Stimulated activated CD8-positive, alpha-beta memory T cell treated with anti-CD3 and anti-CD28 coated beads, Interleukin-2, amount 100 ng/mL, for 1 hour (primary cell): ENCODE measurements around the gene UCMA.

Experiments used
- DNase-seq, 2 donors: peaks; one replicate each; pipeline ENCODE4 v3.0.0-alpha.2; 2020; ENCODE audit warnings: low read depth in 2 of 2

Gene UCMA

DNA sequence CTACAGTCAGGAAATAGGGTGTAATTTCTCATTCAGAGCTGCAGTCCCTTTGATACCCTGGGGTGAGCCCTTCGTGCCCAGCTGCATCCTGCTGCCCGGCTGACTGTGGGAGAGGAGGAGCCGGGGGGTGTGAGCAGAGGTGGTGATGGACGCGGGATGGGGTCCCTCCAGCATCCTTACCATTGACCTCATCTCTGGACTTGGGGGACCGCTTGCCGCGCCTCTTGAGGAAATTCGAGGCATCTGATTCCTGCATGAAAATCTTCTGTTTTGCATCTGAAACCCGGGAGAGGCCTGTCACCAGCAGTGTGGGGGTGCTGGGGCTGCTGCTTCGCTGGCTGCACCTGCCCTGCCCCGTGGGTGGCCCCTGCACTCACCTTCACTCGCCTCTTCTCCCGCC is 816 bp downstream of the UCMA start:
- DNase-seq: no peak

DNA sequence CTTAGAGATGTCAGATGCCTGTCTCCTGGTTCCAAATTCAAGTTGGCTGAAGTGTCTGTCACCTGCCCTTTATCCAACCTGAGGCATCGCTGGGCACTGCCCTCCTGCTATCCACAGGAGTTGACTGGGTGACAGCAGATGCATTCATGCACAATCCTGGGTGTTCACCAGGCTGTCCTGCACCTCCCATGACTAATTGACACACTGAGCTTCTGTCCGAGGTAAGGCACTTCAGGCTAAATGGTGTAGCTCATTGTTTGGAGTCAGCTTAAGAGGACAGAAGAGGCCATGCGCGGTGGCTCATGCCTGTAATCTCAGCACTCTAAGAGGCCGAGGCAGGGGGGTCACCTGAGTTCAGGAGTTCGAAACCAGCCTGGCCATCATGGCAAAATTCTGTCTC is 2.4 kb downstream of the UCMA start:
- DNase-seq: no peak

DNA sequence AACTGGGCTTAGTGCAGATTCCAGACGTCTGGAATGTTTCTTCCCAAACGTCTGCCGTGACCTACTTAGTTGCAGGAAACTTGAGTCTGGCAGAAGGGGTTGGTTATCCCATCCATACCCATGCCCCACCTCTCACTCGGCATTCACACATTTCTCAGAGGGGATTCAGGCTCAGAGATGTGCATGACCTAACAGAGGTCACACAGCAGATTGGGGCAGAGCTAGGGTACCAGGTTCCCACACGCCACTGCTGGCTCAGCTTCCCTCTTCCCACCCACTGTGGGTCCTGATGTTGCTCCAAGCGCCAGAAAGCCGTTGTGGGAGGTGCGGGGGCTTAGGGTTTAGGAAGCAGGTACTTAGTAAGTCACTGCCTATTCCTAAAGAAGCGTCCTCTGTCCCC is 3.0 kb downstream of the UCMA start:
- no peak for DNase-seq

DNA sequence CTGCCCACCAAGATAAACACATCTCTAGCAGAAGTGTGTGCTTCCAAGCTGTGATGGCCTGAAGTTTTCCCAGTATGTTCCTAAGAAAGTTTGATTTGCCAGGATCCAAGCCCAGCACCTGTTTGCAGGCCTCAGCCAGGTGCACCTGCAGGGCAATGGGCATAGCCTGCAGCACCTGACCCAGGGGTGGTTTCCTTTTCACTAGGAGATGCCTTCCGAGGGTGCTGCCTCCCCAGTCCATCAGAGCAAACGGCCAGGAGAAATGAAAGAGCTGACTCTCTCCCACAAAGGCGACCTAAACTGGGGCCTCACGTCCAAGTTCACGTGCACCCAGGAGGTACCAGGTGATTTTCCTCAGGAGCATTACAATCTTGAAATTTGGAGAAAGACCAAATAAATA is 7.1 kb downstream of the UCMA start:
- DNase-seq: no peak

DNA sequence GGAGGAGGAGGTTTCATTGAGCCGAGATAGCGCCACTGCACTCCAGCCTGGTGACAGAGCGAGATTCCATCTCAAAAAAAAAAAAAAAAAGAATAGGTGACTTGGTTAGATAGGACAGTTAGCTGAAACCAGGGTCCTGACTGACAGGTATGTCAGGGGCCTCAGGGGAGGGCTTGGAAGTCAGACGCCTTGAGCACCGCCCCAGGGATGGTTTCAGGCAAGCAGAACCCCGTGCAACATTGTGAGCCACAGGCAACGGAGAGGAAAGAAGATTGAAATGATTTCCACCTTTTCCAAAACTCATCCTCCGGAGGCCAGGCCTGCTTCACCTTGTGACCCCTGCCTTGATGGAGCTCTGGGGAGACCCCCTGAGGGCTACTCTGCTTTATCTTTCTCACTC is 8.6 kb downstream of the UCMA start:
- DNase-seq: no peak

DNA sequence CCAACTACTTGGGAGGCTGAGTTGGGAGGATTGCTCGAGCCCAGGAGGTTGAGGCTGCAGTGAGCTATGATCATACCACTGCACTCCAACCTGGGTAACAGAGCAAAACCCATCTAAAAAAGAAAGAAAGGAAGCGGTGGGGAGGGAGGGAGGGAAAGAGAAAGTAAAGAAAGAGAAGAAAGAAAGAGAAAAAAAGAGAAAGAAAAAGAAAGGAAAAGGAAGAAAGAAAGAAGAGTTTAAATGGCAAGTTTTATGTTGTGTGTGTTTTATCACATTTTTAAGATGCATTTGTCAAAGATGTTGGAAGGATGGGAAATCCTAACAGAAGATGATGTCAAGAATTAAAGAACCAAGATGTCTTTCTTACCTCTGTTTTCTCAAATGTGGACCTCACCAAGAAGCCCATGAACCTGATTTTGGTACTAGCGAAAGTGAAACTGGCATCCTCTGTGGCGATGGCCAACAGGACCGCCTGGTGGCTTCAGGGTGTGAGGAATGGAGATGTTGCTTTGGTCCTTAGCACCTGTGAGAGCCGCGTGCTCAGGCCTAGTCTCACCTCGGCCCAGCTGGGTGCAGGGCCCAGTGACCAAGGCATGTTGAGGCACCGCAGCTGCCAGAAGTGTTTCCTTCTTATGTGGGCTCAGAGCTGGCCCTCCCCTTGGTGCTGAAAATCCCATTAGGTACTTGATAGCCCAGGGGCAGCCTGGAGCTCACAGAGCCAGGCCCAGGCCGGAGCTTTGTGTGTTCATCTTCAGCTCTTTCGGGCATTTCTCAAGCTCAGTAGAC is 9.8 kb downstream of the UCMA start:
- no peak for DNase-seq

DNA sequence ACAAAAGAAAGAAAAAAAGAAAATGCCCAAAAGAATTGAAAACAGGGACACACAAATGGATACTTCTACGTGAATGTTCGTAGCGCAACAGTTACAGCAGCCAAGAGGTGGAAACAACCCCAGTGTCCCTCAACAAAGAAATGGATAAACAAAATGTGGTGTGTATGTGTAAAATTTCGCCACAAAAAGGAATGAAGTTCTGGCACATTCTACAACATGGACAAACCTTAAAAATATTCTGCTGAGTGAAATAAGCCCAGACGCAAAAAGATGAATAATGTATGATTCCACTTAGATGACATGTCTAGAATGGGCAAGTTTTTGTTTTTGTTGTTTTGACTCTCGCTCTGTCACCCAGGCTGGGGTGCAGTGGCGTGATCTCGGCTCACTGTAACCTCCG is 10.9 kb downstream of the UCMA start:
- no peak for DNase-seq

DNA sequence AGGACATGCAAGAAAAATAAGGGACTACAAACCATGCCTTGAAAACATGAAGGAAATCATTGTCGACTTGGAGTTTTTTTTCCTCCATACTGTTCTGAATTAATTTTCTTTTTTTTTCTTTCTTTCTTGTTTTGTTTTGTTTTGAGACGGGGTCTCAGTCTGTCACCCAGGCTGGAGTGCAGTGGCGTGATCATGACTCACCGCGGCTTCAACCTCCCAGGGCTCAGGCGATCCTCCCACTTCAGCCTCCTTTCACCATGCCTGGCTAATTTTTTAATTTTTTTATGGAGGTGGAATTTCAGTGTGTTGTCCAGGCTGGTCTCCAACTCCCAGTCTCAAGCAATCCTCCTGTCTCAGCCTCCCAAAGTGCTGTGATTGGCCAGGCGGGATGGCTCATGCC is 11.6 kb downstream of the UCMA start:
- no peak for DNase-seq

DNA sequence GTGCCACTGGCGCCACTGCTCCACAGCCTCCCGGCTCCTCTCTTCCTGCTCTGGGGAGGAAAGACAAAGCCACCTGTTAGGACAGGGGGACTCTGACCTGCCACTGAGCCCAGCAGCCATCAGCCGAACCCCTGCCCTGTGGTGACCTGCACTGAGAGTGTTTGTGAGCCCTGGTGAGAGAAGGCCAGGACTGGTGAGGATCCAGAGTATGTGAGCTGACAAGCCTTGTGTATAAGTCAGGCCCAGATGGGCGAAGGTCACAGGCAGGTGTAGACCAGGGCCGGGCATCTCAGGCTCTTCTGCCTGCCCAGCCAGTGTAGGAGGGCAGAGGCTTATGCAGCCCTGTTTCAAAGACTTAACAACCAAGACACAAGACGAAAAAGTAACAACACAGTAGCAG is 12.0 kb downstream of the UCMA start:
- no peak for DNase-seq

DNA sequence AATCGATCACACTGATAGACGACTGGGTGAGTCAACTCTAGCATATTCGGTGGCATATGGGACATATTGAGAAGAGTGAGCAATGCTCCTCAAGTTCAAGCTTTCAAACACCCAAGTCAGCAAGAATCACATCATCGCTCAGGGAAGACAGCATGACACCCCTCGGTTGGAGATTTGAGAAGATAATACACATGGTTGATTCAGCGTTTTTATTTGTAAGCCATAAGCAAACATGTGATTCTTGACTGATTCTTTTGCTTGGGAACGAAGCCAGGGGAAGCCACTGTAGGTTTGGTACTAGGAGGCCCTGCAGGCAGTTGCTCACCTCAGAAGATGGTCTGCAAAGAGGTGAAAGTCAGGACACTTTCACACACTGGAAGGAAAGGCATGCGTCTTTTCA is 12.6 kb downstream of the UCMA start:
- no peak for DNase-seq

DNA sequence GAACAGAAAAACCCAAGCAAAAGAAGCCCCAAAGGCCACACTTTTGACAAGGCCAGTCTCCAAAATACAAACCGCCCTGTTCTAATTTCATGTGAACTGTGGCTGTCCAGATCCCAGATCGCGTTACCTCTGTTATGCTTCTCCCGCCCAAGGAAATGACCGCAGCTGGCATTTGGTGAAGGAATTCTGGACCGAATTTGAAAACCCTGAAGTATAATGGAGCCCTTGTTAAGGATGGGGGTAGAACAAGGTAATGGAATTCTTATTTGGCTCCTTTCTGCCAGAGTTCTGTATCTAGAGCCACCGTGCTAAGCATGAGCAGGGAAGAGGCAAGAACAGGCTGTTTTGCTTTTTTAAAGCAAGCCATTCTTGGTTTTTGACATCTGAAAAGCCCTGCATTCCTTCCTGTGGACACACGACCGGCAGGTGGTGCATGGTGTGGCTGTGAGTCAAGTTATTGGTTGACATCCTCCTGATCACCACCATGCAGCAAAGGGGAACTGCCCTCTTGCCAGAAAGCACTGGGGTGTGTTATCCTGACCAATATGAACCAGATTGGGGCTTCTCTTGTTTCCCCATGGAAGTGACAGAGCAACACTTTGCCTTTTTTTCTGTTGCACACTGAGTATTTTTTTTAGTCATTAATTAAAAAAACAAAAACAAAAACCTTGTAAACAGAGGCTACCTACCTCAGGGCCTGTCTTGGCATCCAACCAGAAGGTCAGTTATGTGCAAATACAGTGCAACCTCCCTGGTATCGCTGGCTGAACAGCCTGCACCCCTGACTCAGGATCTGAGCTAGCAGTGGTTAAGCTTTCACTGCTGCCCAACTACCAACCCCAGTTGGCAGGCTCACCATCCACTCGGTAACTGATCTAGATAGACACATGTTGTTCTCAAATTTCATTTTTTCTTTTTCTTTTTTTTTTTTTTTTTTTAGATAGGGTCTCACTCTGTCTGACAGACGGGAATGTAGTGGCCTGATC is 14.2 kb downstream of the UCMA start:
- DNase-seq: no peak

DNA sequence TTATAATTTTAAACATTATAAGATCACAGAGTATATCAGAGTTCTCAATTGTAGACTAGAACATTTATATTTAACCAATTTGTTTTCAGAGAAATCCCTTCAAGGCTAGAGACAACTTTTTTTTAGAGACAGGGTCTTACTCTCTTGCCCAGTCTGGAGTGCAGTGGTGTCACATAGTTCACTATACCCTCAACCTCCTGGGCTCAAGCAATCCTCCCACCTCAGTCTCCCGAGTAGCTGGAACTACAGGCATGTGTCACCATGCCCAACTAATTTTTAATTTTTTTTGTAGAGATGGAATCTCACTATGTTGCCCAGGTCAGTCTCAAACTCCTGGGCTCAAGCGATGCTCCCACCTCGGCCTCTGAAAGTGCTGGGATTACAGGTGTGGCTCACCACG is 15.3 kb downstream of the UCMA start:
- no peak for DNase-seq

DNA sequence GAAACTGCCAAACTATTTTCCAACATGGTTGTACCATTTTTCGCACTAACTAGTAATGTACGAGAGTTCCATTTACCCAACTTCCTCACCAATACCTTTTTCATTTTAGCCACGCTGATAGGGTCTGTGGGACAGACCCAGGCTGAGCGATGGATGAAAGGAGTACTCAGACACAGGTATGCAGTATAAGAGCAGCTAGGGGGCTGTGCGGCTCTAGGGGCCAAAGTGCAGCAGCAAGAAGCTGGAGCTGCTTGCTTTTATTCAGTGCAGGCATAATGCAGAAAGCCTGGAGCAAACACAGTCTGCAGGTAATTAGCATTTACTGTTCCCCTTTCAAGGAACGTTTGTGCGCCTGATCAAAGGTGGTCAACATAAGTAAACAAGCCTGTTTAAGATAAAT is 21.0 kb downstream of the UCMA start:
- DNase-seq: no peak

DNA sequence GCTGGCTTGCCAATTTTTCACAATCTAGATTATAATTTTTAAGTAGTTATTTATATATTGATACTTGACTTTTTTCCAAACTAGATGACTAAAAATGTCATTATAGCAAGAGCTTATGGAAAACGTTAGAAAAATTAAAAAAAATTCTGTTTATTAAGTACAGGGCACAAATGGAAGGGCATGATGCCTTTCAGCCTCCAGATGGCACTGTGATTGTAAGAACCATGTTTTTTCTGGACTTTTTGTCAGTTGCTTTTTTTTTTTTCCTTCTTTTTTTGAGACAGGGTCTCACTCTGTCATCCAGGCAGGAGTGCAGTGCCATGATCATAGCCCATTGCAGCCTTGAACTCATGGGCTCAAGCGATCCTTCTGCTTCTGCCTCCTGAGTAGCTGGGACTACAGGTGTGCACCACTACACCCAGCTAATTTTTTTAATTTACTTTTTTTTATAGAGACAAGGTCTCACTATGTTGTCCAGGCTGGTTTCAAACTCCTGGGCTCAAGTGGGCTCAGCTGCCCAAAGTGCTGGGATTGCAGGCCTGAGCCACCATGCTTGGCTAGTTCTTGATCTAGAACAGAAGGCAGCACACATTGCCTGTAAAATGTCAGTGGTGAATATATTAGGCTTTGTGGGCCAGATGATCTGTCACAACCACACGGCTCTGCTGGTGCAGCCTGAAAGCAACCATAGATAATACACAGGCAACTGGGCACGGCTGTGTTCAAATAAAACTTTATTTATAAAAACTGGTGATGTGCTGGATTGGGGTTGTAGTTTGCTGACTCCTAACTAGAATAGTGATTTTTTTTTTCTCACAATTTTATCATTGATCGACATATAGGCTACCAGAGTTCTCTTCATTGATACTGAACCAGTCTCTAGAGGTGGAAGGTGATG is 27.4 kb downstream of the UCMA start:
- no peak for DNase-seq

DNA sequence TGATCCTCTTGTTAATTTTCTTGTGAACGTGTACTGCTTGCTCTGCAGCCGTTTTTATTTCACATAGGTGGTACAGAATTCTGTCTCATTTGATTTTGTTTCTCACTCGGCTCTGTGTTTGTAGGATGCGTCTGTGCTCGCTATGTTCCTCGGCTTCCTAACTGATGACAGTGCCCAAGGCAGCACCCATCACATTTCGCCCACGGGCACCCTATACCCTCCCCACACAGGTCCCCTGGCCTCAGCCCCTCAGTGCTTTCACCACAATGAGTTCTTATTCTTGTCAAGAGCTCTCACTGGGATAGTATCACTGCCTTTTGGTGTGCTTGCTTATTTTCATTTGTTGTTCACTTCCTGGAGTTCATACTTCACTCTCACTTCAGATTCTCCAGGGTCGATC is 28.1 kb downstream of the UCMA start:
- DNase-seq: no peak

DNA sequence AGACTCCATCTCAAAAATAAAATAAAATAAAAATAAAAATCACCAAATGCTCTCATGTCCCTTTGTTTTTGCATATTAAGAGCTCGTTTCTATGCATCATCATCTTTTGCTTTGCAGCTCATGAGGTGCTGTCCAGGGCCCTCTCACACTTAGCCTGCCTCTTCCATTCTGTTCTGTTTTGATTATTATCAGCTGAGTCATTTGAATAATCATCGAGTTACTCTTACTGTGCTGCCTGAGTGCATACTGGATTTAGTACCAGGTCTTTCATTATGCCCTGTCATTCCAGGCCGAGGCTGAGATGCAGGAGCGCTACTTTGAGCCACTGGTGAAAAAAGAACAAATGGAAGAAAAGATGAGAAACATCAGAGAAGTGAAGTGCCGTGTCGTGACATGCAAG is 33.0 kb downstream of the UCMA start:
- DNase-seq: no peak

DNA sequence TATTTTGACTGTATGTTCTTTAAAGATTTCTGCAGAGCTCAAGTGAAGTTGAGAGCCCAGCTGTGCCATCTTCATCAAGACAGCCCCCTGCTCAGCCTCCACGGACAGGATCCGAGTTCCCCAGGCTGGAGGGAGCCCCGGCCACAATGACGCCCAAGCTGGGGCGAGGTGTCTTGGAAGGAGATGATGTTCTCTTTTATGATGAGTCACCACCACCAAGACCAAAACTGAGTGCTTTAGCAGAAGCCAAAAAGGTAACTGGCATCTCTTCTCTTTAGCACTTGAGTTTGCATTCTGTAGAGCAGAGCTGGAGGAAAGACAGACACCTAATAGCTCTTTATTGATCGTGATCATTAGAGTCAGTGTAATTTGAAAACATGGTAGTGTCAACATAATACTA is 39.2 kb downstream of the UCMA start:
- DNase-seq: no peak

DNA sequence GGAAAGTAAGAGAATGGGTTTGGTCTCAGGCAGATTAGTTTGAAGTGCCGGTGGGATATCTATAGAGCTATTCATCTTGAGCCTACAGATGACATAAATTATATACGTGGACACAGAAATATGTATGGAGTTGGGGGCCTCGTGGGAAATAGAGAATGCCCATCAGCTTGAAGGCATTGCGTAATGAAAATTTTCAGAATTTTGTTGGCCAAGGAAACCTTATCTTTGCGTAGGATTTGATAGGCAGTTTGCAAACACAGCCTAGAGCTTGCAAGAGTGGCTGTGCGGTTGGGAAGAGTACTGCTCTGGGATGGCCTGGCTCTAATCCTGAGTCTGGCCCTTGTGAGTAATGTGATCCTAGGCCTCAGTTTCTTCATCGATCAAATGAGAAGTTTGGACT is 40.5 kb downstream of the UCMA start:
- DNase-seq: no peak

DNA sequence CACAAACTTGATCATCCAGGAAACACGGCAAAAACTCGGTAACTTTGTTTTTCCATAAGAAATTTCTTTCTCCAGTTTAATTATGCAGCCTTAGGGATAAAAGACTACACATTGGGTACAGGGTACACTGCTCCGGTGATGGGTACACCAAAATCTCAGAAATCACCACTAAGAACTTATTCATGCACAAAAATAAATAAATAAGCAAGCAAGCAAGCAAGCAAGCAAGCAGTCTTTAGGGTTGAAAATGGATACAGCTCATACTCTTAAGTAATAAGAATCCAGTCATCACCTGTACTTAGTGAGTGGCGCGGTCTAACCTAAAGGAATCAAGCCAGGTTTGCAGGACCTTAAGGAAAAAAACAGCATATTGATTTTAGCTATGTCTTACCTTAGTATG is 42.8 kb downstream of the UCMA start:
- no peak for DNase-seq

DNA sequence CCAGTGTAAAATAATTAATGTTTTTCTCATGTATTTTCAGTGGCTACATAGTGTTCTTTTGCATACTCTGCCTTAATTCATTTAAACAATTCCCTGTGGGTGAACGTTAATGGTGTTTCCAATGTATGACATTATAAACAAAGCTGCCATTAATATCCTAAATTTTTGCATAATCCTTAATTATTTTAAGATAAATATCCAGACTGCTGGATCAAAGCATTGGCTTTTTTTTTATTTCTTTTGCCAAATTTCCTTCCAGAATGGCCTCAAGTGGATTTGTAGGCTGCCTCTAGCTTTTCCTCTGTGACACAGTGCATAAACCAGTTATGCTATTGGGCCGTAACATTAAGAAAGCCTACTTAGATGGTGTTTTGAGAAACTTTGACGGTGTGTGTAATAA is 43.4 kb downstream of the UCMA start:
- no peak for DNase-seq

DNA sequence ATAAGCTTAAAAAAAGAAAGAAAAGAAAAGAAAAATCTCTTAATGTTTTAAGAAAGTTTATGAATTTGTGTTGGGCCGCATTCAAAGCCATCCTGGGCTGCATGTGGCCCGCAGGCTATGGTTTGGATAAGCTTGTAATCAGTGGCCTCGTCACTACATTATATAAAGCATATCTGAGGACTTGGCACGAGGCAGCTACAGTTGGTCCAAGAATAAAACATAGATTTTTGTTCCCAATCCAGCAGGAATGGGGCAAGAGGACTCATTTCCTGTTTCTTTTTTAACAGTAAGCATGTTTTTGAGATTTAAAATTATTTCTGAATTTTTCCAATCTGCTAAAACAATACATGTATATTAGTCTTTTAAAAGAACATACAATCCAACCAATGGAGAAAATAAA is 44.2 kb downstream of the UCMA start:
- no peak for DNase-seq

DNA sequence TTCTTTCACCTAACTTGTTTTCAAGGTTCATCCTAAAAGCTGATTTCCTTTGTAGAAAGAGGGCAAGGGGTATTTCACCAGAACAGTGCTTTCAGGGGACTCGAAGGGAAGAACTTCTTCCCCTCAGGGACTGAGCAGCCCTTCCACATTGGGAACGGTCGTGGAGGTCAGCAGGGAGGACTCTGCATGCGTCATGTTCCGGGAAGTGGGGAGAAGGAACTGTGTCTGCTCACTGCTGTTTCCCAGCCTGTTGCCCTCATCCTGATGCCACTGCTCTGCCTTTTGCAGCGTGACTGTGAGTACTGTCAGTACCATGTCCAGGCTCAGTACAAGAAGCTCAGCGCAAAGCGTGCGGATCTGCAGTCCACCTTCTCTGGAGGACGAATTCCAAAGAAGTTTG is 45.6 kb downstream of the UCMA start:
- no peak for DNase-seq
